Measurements from ENCODE around the gene KRTAP10-4. TPM values are rescaled to one million over a fixed set of nuclear protein-coding genes. Genes with fewer than 3 reads are reported as not detected.

The KRTAP10-4 gene
- total RNA-seq, 4 donors from 2014 or later = not detected

GRCh38 chr21:44612669-44613229, 39.2 kb downstream of the KRTAP10-4 start:
- intact Hi-C loops (cut with DNase I; ENCODE audit: low total_unique reads) = no loop called here
- Histone ChIP-seq H3K4me1 (no peaks in the 10 kb centered on the region), H3K4me3 (no peak overlapping the region), H3K9me3 (peaks cover 0 to 10% of the 10 kb centered on the region in 2 donors), H3K27me3 (peaks cover 6% of the 10 kb centered on the region), H3K27ac (no peak overlapping the region), H3K36me3 (no peaks in the 10 kb centered on the region)
- TF ChIP-seq POLR2A (IDR thresholded peaks at IDR 0.05) (no peak), EP300 (IDR thresholded peaks at IDR 0.05; ENCODE audit: low read depth) (no peak), POLR2AphosphoS5 (IDR thresholded peaks at IDR 0.05) (no peak), CTCF (IDR thresholded peaks at IDR 0.05) (no peak)
- WGBS, 2 donors (ENCODE audit: low coverage in 1 of 2) = 80 to 85% methylated on average over 3 to 13 of the region's 13 CpGs
- DNase-seq = no peak
- in situ Hi-C loops (cut with MboI; ENCODE audit: low pct_ligation_motif_present in 1 of 4, low pct_unique_long_range_greater_than_20kb in 1 of 4, low sequenced_read_pairs in 3 of 4) = no loop called here

- H3K36me3 ChIP-seq = no peaks in the 10 kb centered on the region
- no peak for TF ChIP-seq POLR2AphosphoS5 (IDR thresholded peaks at IDR 0.05)
- no peak for TF ChIP-seq EP300 (IDR thresholded peaks at IDR 0.05; ENCODE audit: low read depth)
- no peak for TF ChIP-seq POLR2A (IDR thresholded peaks at IDR 0.05)
- no peak for TF ChIP-seq CTCF (IDR thresholded peaks at IDR 0.05)
- no peak for DNase-seq
- no peak overlapping the region for H3K4me3 ChIP-seq
- no peak overlapping the region for H3K27ac ChIP-seq
- no peaks in the 10 kb centered on the region for H3K27me3 ChIP-seq
- 90 to 100% methylated on average over 4 to 26 of the region's 26 CpGs for WGBS, 2 donors (ENCODE audit: low coverage in 1 of 2)
- H3K9me3 ChIP-seq = peaks cover 0 to 10% of the 10 kb centered on the region in 2 donors
- in situ Hi-C loops (cut with MboI; ENCODE audit: low pct_ligation_motif_present in 1 of 4, low pct_unique_long_range_greater_than_20kb in 1 of 4, low sequenced_read_pairs in 3 of 4) (no loop called here), intact Hi-C loops (cut with DNase I; ENCODE audit: low total_unique reads) (no loop called here)
- H3K4me1 ChIP-seq = peaks cover 0 to under 1% (median 0%) of the 10 kb centered on the region in 4 donors
Measured at GRCh38 chr21:44613386-44614155, 40.0 kb downstream of the KRTAP10-4 start.

- TF ChIP-seq CTCF (IDR thresholded peaks at IDR 0.05) (no peak), EP300 (IDR thresholded peaks at IDR 0.05; ENCODE audit: low read depth) (no peak), POLR2AphosphoS5 (IDR thresholded peaks at IDR 0.05) (no peak), POLR2A (IDR thresholded peaks at IDR 0.05) (no peak)
- Histone ChIP-seq H3K9me3 (peaks cover 0 to 10% of the 10 kb centered on the region in 2 donors), H3K4me1 (peaks cover 0 to 3% (median 0%) of the 10 kb centered on the region in 4 donors), H3K4me3 (no peak overlapping the region), H3K36me3 (no peaks in the 10 kb centered on the region), H3K27ac (no peak overlapping the region), H3K27me3 (no peaks in the 10 kb centered on the region)
- intact Hi-C loops (cut with DNase I; ENCODE audit: low total_unique reads) (no loop called here), in situ Hi-C loops (cut with MboI; ENCODE audit: low pct_ligation_motif_present in 1 of 4, low pct_unique_long_range_greater_than_20kb in 1 of 4, low sequenced_read_pairs in 3 of 4) (no loop called here)
- 77% methylated on average over 18 of the region's 20 CpGs; no CpG with 5 or more reads in 1 of the 2 donors for WGBS, 2 donors (ENCODE audit: low coverage in 1 of 2)
- no peak for DNase-seq
Measured at GRCh38 chr21:44614161-44614631, 40.7 kb downstream of the KRTAP10-4 start.

- Histone ChIP-seq H3K4me3 (no peak overlapping the region), H3K9me3 (peaks cover 5 to 7% of the 10 kb centered on the region in 2 donors), H3K36me3 (no peaks in the 10 kb centered on the region), H3K4me1 (peaks cover 0 to 3% (median 0%) of the 10 kb centered on the region in 4 donors), H3K27ac (no peak overlapping the region), H3K27me3 (no peaks in the 10 kb centered on the region)
- TF ChIP-seq CTCF (IDR thresholded peaks at IDR 0.05) (no peak), EP300 (IDR thresholded peaks at IDR 0.05; ENCODE audit: low read depth) (no peak), POLR2AphosphoS5 (IDR thresholded peaks at IDR 0.05) (no peak), POLR2A (IDR thresholded peaks at IDR 0.05) (no peak)
- WGBS, 2 donors (ENCODE audit: low coverage in 1 of 2) = 86 to 95% methylated on average over 8 to 28 of the region's 28 CpGs
- intact Hi-C loops (cut with DNase I; ENCODE audit: low total_unique reads) (no loop called here), in situ Hi-C loops (cut with MboI; ENCODE audit: low pct_ligation_motif_present in 1 of 4, low pct_unique_long_range_greater_than_20kb in 1 of 4, low sequenced_read_pairs in 3 of 4) (no loop called here)
- no peak for DNase-seq
Measured at GRCh38 chr21:44614961-44615391, 41.4 kb downstream of the KRTAP10-4 start.

Measured in transverse colon (tissue), 4 donors.